Renal pelvis (tissue), 4 donors: ENCODE measurements around the gene RNF224. TPM values are rescaled to one million over a fixed set of nuclear protein-coding genes. Genes with fewer than 3 reads are reported as not detected.

Experiments
- DNase-seq: peaks from one replicate; pipeline ENCODE4 v3.0.0-alpha.2; 2013
- polyA plus RNA-seq, 3 donors: library from polyadenylated mRNA; unstranded; fragments of 120-200 nt; gene quantifications; one replicate each; pipeline ENCODE4 v1.2.1, GENCODE V29; 2013; ENCODE audit not compliant: insufficient read length in 3 of 3

Gene RNF224
- polyA plus RNA-seq, 3 donors, result 10.1 to 15.2 (median 13.8) TPM

- DNase-seq, result no peak
Measured at GRCh38 chr9:137213160-137214060, 13.9 kb upstream of the RNF224 start.

- DNase-seq, result no peak
Measured at GRCh38 chr9:137214620-137215019, 12.7 kb upstream of the RNF224 start.

GRCh38 chr9:137215196-137215986, 11.9 kb upstream of the RNF224 start:
- DNase-seq, result no peak

DNA sequence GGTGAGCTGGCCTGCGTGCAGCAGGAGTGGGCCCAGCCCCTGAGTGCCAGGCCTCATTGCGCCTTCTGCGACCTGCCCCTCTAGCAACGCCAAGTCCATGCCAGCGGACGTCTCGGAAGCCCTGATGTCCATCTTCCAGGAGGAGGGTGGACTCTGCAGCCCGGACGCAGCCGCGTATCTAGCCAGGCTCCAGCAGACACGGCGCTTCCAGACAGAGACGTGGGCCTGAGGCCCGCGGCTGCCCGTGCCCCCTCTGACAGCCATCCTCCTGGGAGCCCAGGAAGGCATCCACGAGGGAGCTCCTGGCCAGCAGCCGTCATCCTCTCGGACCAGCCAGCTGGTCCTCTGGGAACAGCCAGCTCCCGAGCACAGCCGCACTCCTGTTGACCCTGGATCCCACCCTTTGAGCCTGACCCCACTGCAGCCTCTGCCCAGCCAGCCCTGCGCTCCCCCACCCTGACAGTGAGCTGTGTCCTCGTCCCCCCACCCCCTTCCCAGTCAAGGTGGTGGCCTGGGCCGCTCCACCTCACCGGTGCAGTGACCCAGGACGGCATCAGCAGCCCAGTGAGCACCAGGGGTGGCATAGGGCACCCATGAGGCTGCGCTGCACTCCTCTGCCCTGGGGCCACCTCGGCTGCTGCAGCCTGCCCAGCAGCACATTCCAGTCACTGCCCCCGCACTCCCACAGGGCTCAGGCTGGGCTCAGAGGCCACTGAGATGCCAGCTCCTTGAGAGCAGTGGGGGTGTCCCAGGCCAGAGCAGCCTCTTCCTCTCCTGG, 10.9 kb upstream of the RNF224 start:
- DNase-seq, result no peak

- no peak for DNase-seq
Measured at GRCh38 chr9:137217276-137218211, 9.8 kb upstream of the RNF224 start.

DNA sequence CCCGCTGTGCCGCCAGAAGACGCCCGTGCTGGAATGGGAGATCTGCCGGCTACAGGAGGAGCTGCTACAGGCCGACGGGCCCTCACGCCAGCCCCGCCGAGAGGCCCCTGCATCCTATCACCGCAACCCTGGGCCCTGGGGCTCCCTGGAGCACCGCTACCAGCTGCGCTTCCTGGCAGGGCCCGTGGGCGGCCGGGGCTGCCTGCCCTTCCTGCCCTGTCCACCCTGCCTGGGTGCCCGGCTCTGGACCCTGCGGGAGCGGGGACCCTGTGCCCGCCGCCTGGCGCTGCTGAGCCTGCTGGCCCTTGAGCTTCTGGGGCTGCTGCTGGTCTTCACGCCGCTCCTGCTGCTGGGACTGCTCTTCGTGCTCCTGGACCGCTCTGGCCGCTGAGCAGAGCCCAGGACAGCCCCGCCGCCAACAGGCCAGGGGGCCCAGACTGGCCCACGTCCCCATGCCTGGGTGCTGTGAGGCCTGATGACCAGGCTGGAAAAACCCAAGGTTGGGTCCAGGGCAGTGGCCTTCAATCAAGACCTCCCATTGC, 9.0 kb upstream of the RNF224 start:
- DNase-seq, result no peak

DNA sequence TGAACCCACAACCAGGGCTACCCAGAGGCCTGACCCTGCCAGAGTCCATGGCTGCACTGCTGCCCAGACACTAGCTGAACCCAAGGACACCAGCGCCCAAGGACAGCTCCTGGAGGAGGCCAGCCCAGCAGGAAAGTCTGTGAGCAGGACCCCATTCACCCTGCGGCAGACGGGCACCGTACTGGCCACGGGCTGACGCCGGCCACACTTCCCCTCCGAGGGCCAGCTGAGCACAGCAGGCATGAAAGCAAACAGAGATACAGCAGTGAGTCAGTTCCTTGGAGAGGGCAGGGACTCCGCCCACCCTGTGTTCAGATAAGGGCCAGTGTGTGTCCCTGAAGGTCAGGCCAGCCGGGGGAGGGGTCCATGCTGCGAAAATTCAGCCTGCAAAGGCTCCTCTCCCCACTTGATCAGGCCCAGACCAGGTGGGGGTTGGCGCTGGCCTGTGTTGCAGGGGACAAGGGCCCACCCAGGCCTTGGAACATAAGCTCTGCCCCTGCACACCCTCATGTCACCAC, 8.5 kb upstream of the RNF224 start:
- DNase-seq, result no peak

DNA sequence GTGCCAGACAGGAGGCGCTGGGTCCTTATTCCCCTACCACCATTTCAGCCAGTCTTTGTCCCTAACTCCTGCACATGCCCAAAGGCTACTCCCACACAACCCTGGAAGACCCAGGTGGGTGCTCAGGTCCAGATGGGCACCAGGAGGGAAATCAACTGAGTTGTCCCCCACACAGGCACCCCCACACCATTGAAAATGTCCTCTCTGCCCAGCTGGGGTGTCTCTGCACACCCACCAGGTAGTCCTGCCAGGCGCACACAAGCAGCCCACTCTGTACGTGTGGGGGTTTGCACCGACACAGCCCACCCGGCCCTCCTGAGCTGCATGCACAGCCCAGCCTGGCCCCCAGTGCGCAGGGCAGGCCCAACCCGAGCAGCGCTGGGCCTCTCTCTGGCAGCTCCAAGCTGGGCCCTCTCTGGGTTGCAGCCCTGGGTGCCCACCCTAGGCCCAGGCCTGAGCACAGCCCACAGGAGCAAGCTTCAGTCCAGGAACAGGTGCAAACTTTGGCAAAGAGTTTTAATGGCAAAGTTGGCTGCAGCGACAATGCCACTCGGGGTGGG, 7.5 kb upstream of the RNF224 start:
- no peak for DNase-seq

DNA sequence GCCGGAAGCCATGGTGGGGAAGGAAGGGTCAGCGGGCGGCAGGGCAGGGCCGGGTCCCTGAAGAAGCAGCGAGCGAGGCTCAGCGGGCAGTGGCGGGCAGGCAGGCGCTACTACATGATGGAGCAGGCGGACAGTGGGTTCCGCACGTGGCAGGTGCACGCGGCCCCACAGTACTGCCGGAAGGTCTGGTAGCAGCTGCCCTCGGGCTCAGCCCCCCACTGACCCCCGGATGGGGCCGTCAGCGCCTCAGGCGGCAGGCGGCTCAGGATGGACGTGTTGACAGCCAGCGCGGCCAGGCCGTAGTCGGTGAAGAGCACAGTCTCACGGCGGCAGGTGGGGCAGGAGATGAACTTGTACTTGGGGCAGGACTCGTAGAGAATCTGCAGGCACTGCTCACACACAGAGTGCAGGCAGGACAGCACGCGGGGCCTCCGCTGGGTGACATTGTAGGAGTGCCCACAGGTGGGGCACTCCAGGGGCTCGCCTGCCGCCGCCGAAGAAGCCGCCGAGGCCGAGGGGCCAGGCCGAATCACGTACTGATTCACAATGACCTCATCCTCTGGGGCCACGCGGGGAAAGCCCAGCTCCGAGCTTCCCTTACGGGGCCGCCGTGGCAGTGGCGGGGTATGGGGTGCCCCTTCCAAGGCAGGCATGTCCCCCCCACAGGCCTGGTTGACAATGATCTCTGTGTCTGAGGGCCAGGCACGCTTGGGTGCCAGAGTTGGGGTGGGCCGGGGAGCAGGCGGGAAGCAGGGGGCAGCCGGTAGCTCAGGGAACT, 6.8 kb upstream of the RNF224 start:
- DNase-seq, result no peak

- no peak for DNase-seq
Measured at GRCh38 chr9:137221095-137221505, 6.2 kb upstream of the RNF224 start.

DNA sequence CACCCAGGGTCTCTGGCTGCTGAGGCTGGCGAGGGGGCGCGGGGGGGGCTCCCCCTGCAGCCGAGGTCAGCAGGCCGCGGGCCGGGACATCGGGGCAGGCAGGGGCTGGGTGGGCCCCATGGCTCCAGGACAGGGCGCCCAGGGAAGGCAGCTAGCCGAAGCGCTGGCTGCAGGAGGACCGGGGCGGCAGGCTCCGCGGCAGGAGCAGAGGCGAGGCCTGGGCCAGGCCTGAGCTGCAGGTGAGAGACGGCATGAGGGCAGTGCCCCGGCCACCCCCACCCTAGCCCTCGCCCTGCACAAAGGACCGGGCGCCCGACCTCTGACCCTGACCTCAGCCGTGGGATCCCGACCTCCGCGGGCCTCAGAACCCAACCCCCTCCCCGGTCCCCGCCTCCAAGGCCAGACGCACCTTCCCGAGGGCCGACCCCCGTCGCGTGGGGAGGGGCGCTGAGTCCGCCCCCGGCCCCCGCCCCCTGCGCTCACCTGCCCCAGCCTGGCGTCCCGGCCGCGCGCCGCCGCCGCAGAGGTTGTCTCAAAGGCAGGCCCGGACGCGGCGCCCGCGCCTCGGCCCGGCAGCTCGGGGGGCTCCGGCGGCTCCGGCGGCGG, 5.7 kb upstream of the RNF224 start:
- no peak for DNase-seq

GRCh38 chr9:137222190-137223077, 4.9 kb upstream of the RNF224 start, which contains the start of gene RNF208:
Gene RNF208, minus strand, starts transcription at chr9:137222240. Its CDS starts 1,028 bp downstream, at chr9:137221212.
- no peak for DNase-seq

- DNase-seq, result peak; percentile 97
Measured at GRCh38 chr9:137223078-137223970, 4.0 kb upstream of the RNF224 start.

DNA sequence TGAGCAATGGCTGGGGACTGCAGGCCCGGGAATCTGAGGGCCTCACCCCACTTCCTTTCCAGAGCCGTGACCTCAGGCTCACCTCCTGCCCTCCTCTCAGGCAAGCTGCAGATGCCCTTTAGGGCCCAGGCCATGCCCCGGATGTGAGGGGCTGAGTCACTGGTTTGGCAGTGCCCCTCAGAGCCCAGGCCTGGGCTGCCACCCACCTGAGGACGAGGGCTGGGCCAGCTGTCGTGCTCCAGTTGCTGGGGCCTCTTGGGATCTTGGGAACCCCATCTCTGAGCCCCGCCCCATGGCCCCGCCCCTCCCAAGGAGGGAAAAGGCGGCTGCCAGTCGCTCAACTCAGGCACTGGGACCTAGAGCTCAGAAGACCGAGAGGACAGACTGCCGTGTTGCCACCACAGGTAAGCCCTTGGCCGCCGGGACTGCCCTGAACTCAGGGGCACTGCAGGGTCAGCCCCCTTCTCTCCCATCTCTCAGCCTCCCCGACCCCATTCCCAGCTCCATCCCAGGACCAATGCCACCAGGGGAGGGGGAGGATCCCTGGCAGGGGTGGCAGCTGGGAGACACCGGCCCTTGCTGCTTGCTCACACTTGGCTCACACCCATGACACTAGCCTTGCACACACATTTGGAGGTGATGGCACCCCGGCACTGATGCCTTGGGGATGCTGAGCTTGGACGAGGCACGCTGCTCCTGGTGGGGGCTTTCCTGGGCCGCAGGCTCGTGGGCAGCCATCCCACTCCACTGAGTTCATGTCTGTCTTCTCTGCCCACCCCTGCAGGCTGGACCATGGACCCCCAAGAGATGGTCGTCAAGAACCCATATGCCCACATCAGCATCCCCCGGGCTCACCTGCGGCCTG, 2.2 kb upstream of the RNF224 start, which contains the start of gene CYSRT1:
Gene CYSRT1 (plus strand): TSS at position 345 of the 865 bp plus-strand sequence. CDS start 448 bp downstream, at position 793.
- no peak for DNase-seq

DNA sequence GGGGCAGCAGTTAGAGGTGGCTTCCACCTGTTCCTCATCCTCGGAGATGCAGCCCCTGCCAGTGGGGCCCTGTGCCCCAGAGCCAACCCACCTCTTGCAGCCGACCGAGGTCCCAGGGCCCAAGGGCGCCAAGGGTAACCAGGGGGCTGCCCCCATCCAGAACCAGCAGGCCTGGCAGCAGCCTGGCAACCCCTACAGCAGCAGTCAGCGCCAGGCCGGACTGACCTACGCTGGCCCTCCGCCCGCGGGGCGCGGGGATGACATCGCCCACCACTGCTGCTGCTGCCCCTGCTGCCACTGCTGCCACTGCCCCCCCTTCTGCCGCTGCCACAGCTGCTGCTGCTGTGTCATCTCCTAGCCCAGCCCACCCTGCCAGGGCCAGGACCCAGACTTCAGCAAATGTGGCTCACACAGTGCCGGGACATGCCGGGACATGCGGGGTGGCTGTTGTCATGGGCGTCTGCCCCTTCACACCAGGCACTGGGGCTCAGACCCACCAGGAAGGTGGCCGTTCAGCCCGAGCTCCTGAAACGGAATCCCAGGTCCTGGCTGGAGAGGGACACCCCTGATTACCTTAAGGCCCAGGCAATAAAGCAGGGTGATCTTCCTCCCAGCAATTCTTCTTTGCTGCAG, 1.5 kb upstream of the RNF224 start:
- DNase-seq, result no peak
